Uterus (tissue), 2 donors: ENCODE measurements around the gene KIF18B.
A peak's percentile ranks its signal among the peaks of the same experiment; 100 is the strongest.

ENCODE experiments used
- POLR2A ChIP-seq, 2 donors: fragments of 450-650 bp; IDR thresholded peaks; one replicate each; pipeline ENCODE4 v1.6.1; 2016; ENCODE audit warnings: antibody characterized with exemption in 2 of 2, mild to moderate bottlenecking in 1 of 2, moderate library complexity in 1 of 2
- TF ChIP-seq, protein P1 (sequence below), 4 experiments: fragments of 200-600 bp in 2 of 4; fragments of 450-650 bp in 2 of 4; sonication (generic) in 2 of 4; IDR thresholded peaks; one replicate each; pipeline ENCODE4 v1.5.1; 2016 to 2019; ENCODE audit warnings: antibody characterized with exemption in 4 of 4, mild to moderate bottlenecking in 2 of 4, moderate library complexity in 1 of 4

DNA sequence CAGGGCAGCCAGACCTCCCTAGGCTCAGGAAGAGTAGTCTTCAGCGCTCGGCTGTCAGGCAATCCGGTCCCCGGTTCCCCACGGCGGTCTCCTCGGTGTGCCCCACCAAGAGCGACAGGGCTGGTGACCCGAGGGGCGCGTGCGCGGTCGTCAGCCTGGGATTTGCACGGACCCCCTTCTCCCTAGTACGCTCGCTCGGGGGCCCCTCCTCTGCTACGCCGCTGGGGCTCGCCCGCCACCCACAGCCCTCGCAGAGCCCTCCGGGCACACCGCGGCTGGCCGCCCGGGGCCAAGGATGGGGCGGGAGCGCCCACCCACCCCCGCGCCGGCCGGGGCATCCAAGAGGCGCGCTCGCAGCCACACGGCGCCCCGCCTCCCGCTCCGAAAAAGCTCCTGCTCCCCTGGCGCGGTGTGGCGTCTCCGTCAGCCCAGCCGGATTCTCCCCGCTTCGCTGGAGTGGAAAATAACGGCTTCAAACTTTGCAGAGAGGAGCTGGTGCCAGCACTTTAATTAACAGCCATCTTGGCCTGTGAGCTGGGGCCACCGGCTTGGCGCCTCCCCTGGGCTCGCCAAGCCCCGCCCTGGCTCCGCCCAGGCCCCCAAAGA lies 22.7 kb upstream of the KIF18B start:
- TF ChIP-seq, protein P1, sequence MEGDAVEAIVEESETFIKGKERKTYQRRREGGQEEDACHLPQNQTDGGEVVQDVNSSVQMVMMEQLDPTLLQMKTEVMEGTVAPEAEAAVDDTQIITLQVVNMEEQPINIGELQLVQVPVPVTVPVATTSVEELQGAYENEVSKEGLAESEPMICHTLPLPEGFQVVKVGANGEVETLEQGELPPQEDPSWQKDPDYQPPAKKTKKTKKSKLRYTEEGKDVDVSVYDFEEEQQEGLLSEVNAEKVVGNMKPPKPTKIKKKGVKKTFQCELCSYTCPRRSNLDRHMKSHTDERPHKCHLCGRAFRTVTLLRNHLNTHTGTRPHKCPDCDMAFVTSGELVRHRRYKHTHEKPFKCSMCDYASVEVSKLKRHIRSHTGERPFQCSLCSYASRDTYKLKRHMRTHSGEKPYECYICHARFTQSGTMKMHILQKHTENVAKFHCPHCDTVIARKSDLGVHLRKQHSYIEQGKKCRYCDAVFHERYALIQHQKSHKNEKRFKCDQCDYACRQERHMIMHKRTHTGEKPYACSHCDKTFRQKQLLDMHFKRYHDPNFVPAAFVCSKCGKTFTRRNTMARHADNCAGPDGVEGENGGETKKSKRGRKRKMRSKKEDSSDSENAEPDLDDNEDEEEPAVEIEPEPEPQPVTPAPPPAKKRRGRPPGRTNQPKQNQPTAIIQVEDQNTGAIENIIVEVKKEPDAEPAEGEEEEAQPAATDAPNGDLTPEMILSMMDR (IDR thresholded peaks at IDR 0.05), result peak in 1 of 4 experiments; percentile 6
- peak in 1 of 2 donors; percentile 29 for TF ChIP-seq POLR2A (IDR thresholded peaks at IDR 0.05)
